ENCODE results near the gene PLRG1.

Gene PLRG1

DNA sequence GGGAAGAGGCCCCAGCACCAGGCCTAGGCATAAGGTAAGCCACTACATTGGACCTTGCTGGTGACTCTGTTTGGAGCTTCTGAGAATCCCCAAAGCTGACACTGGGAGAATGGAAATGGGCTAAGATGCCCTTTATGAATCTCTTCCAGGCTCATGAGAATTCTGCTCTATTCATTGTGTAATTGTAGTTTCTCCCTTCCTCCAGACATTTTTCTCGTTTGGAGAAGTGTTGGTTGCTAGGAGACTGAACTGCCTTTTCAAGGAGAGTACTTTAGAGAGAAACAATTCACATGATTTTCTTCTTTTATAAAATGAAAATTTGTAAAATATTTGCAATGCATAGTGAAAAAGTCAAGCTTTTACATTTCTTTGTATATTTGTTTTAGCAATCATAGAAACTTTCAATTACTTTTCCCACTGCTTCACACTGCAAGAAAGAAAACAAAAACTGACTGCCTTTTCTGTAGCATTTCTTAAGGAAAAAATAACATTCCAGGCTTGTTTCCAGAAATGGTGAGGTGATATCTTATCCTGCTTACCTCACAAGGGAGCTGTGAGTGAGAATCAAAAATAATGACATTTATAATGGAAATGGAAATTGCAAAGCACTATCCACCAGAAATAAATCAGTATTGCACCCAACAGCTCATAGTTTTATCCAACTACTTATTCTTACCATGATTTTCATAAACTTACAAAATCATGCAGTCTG, 33.7 kb downstream of the PLRG1 start:
- no peak for DNase-seq

DNA sequence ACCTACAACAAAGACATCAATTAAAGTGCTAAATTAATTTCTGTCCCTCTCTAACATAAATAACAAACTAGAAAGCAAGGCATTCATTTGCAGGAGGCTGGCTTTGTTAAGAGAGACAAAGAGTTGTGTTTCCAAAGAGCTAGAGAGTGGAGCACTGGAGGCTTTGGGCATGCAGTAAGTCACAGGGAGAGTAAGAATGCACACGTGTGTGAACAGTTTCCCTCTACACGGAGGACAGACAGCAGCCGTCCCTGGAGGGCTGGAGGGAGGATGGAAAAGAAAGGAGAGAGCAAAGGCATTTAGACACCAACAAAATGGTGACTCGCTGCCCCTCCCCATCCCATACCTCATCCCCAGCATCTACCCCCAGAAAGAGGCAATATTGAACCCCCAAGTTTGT, 38.2 kb downstream of the PLRG1 start:
- DNase-seq: no peak

DNA sequence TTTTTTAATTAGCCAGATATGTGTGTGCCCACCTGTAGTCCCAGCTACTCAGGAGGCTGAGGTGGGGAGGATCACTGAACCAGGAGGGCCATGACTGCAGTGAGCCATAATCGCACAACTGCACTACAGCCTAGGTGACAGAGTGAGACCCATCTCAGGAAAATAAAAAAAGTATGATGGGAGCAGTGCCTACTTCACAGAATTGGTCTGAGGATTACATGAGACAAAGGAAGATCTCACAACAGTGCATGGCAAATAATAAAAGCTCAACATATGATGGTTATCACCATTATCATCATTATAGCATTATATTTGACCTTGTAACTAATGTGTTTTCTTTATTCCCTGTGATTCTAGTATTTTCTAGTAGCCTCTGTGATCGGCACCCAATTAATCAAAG, 38.7 kb downstream of the PLRG1 start:
- no peak for DNase-seq

DNA sequence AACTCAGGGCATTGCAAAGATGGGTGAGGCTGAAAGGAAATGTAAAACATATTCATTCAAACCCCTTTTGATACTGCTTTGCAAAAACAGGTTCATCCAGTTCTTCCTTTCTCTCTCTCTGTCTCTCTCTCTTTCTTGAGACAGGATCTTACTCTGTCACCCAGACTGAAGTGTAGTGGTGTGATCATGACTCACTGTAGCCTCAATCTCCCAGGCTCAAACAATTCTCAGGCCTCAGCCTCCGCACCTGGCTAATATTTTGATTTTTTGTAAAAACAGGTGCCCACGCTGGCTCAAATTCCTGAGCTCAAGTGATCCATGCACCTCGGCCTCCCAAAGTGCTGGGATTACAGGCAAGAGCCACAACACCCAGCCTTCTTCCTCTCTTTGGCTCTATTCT, 43.0 kb downstream of the PLRG1 start:
- DNase-seq: no peak

DNA sequence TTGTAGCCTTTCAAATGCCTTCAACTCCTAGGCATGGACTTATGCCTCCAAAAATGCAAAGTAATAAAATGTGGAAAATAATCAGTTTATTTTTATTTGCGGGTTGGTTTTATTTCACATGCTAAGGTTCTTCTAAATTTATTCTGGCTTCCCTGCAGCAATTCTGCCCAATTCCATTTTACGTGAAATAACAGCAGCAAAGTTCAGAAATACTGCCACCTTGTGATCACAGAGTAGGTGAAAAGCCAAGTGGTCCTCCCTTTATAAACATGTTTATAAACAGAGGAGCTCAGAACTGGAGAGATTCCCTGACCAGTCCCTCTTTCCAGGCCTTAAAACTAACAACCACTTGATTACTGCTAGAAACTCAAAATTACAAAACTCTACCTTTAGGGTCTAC, 43.9 kb downstream of the PLRG1 start:
- DNase-seq: no peak

DNA sequence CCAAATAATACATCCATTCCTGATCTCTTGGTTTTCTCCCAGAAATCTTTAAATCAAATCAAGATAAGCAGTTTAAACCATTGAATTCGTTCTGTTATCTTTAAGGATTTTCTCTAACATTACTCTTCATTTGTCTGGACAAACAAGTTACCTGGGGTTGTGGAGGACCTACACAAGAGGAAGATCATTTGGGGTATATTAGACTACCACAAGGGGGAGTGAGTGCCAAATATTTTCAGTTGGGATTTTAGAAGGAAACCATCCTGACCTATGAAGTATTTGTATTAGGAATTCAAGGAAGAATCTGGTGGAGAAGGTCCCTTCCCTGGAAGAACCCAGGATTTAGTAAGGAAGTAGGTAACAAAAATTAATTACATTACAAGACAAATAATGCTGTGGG, 46.6 kb downstream of the PLRG1 start:
- DNase-seq: no peak

DNA sequence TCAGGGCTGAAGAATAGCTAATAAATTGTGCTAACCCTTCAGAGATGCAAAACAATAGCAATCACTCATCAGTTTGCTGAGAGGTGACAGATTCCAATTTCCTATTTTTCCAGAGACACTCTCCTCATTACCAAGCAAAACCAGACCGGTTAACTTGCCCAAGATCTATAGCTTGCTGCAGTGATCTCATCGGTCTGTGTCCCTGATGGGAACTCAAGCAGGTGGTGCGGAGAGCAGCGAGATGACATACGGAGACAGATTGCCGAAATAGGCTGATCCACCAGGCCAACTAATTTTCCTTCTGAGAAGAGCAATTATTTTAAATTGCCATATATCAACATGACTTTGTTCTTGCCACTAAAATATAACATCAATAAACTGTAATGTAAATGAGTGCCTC, 48.1 kb downstream of the PLRG1 start:
- no peak for DNase-seq

DNA sequence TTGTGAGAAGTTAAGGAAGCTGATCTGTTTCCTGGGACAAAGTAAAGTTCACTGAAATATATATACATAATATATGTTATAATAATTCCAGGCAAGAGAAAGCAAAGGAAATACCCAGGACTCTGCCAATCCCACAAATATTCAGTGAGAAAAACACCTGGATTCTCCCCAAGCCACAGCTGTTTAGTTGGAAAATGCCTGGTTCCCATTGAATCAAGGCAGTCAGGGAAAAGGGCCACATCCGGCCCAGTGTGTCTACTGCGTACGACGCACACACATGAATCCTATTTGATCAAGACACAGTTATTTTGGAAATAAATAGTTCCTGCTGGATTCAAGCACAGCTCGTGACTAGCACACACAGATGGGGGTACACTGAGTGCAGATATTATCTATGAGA, 52.3 kb downstream of the PLRG1 start:
- no peak for DNase-seq

DNA sequence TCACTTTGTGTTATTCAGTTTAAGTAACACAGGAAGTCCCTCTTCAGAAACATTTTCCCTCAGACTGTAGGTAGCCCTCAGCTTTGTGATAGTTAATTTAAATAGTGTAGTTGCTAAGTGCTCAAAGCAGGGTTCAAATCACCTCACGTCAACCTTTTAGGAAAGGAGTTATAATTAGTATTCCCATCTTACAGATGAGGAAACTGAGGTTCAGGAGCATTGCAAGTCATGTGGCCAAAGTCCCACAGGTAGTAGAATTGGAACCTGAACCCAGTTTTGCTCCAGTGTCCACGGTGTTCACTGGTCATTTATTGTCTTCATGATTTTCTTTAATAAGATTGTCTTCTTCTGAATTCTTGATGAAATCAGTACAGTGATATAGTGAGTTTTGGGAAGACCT, 54.3 kb downstream of the PLRG1 start:
- no peak for DNase-seq

DNA sequence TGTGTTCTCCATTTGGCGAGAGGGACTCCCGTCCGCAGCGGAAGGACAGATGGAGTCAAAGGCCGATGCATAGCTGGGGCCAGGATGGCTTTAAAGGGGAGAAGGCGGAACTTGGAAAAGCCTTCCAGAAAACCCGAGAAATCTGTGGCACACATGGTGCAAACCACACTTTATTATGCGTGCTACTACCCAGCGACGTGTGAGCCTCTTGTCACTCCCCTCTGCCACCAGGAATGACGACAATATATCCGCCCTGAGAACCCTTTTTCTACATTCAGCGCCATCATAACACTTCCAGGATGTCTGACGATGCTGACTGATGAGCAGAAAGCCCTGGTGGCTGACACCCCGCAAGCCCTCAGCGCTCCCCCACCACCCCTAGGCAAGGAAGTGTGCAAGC, 57.9 kb downstream of the PLRG1 start:
- DNase-seq: no peak

DNA sequence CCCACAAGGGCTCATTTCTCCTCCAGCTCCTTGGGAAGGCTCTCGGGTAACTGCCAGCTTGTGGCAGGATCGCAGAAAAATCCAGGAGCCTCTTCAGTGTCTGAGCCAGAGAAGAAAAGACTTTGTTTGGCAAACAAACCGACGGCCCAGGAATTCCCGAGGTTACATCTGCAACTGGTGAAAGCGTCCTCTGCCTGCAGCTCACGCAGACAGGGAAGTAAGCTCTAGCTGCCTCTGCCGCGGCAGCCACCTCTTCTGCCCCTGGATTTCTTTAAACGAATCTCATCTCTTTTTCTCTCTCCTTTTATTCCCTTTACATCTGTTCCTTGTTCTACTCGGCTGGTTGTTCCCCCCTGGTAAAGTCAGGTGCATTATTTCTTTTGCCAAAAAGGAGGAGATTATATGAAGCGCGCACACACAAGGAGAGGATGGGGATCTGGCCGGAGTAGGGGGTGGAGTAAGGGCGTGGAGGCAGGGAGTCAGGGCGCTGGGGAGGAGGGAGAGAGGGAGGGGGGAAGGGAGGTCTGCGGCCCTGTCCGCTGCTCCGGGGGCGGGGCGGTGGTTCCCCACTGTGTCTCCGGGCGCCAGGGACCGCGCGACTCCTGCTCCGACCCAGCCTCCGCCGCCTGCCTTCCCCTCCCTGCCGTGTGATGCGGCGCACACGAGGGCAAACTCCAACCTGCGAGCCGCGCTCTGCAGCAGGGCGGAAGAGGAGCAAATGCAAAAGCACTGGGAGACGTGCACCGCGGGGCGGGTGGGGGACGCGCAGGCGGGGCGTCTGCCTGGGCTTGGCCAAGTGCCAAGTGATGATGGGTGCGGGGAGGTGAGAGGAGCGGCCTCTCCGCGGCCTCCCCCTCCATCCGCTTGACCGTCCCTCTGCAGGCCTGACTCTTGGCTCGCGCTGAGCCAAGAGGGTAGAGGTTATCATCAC, 58.6 kb downstream of the PLRG1 start, which contains the start of gene DCHS2:
DCHS2 (minus strand) TSS at position 459 of the 931 bp plus-strand sequence; CDS start at position 15, 444 bp downstream.
- peak; percentile 40 for DNase-seq

DNA sequence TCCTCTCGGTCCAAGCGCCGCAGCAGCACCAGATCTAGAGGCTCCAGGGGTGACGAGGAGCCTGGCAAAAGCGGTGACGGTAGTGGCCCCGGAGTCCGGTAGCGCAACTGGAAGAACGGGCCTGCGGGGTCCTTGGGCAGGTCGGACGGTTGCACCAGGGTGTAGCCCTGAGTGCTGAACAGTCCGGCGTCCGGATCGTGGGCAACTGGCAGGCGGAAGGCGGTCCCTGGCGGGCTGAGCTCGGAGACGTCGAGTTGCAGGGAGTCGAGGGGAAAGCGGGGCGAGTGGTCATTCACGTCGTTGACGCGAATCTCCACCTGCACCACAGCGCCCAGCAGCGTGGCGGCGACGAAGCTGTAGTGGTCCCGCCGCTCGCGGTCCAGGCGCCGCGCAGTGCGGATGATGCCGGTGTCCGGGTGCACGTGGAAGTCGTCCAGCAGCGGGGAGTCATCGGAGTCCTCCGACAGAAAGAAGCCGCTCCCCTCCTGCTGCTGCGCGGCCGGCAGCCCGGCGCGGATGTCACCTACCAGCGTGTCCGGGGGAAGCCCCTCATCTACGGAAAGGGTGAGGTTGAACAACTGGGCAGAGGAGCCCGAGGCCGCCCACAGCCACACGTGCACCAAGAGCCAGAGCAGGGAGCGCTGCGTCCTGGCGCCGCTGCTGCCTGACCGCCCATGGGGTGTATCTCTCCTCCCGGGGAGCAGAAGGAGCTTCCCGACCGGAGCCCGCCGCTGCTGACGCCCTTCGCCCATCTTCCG, 59.4 kb downstream of the PLRG1 start:
- no peak for DNase-seq

DNA sequence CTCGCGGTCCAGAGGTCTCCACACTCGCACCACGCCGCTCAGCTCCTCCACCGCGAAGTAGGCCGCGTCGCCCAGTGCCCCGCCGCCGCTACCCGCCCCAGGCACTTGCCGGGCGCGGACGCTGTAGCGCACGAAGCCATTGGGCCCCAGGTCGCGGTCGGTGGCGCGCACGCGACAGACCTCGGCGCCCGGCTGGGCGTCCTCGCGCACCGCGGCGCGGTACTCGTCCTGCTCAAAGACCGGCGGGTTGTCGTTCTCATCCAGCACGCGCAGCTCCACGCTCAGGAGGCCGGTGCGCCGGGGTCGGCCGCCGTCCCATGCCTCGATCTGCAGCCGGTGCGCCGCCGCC, 60.0 kb downstream of the PLRG1 start:
- DNase-seq: no peak

DNA sequence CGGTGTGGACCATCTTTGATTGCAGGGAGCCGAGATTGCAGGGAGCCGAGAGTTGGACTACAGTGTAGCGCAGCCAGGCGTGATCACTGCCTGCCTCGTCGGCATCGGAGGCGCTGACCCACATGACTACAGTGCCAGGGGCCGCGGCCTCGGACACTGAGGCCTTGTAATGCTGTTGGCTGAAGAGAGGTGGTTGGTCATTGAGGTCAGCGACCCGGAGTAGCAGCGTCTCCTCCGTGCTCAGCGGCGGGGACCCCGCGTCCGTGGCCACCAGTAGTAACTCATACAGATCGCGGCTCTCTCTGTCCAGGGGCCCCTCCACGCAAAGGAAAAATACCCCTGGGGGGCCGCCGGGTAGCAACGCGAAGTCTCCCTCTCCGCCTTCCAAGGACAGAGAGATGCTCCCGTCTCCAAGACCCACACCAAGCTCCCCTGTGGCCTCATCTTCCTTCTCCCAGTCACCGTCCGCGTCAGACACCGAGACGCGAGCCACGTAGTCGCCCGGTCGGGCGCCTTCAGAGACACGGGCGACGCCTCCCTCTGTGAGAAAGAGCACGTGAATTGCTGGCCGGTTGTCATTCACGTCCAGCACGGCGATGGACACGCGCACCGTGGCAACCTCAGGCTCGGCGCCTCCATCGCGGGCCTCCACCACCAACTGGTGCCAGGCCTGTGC, 60.5 kb downstream of the PLRG1 start:
- DNase-seq: no peak

DNA sequence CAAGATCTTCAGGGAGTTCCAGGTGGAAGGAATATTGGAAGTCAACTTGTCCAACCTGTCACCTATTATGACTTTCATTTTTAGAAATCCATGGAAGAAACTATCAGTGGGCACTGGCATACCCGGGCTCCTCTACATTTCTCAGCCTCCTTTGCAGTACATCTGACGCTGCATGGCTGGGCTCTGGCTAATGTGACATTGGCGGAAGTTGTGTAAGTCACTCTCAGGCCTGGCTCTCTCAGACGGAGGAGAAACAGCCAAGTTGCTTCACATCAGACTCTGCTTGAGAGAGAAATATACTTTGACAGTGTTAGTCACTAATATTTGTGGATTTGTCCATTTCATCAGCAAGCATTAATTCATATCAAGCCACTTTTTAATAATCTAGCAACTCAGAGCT, 63.1 kb downstream of the PLRG1 start:
- DNase-seq: no peak

DNA sequence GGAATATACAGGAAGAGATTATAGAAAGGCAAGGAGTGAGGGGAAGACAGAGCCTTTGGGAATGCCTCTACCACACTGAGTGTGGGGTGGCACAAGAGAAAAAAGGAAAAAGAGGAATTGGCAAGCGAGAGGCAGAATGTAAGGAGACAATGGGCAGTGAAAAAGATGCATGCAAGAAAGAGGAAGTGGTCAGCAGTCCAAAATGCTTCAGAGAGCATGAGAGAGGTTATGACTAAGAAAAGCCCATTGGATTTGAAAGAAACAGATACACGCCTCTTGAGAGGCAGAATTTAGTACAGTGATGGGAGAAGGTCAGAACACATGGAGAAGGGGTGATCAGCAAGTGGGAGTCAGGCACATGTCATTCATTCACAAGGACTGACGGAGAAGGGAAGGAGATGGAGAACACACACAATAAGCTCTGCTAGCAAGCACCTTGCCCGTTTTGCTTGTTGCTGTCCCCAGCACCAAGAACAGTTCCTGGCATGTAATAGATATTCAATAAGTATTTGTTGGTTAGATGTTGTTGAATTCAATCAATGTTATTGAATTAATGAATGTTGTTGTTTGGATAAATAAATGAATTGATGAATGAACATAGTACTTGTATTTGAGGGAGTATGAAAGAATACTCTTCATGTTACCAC, 65.0 kb downstream of the PLRG1 start:
- no peak for DNase-seq
